SKM-1 treated with dmso at 0.1 percent for 144 hours (cell line): ENCODE data around the gene ABCF2.

Experiments used
- DNase-seq: peaks from one replicate; lab custom pipeline; 2025; ENCODE audit not compliant: unreplicated experiment; lab: John Stamatoyannopoulos, UW

Gene ABCF2

GRCh38 chr7:151242159-151243044 lies 15.4 kb upstream of the ABCF2 start:
- DNase-seq: no peak

GRCh38 chr7:151241755-151242096 lies 14.7 kb upstream of the ABCF2 start:
- no peak for DNase-seq

GRCh38 chr7:151240942-151241754 lies 14.1 kb upstream of the ABCF2 start:
- no peak for DNase-seq

GRCh38 chr7:151240536-151240935 lies 13.5 kb upstream of the ABCF2 start:
- no peak for DNase-seq

- no peak for DNase-seq
These were observed 12.9 kb upstream of the ABCF2 start for GRCh38 chr7:151239837-151240459.

GRCh38 chr7:151238924-151239836 lies 12.2 kb upstream of the ABCF2 start:
- no peak for DNase-seq

- no peak for DNase-seq
These were observed 11.3 kb upstream of the ABCF2 start for GRCh38 chr7:151238190-151238810.

GRCh38 chr7:151237244-151238189 lies 10.5 kb upstream of the ABCF2 start:
- no peak for DNase-seq

GRCh38 chr7:151236406-151236805 lies 9.4 kb upstream of the ABCF2 start:
- no peak for DNase-seq

GRCh38 chr7:151235091-151235787 lies 8.2 kb upstream of the ABCF2 start:
- DNase-seq: no peak

- DNase-seq: no peak
These were observed 6.8 kb upstream of the ABCF2 start for GRCh38 chr7:151233804-151234203.

- DNase-seq: no peak
These were observed 6.1 kb upstream of the ABCF2 start for GRCh38 chr7:151232917-151233701.

- peak; percentile 71 for DNase-seq
These were observed 5.3 kb upstream of the ABCF2 start, which contains the start of gene CHPF2 for GRCh38 chr7:151232091-151232916. TSS of gene CHPF2 (plus strand) at chr7:151232483. CDS start at chr7:151234012, 1,529 bp downstream.

- DNase-seq: no peak
These were observed 4.1 kb upstream of the ABCF2 start for GRCh38 chr7:151231080-151231479.

GRCh38 chr7:151229249-151229648 lies 2.2 kb upstream of the ABCF2 start:
- DNase-seq: no peak

GRCh38 chr7:151228024-151228866 lies 1.2 kb upstream of the ABCF2 start:
- DNase-seq: no peak
